Activated CD8-positive, alpha-beta T cell treated with anti-CD3 and anti-CD28 coated beads for 36 hours (primary cell): Measurements from ENCODE around the gene DDHD1. TPM values are rescaled to one million over a fixed set of nuclear protein-coding genes. Genes with fewer than 3 reads are reported as not detected.

Experiments used
- ATAC-seq: fragments of 200-7000 bp; cut with Tn5 transposase; one replicate; pipeline ENCODE4 v1.10.0; 2021; ENCODE audit warnings: mild to moderate bottlenecking, moderate library complexity
- CTCF ChIA-PET: fragments of 350-600 bp; sonication (Branson Sonifier 250); formaldehyde crosslinking; loops from one replicate; lab custom pipeline; 2021; ENCODE audit warnings: antibody characterized with exemption; lab: Charles Lee
- POLR2A ChIA-PET: fragments of 350-600 bp; sonication (Branson Sonifier 250); formaldehyde crosslinking; loops from one replicate; lab custom pipeline; 2021; ENCODE audit warnings: antibody characterized with exemption; lab: Charles Lee
- DNase-seq: peaks from one replicate; pipeline ENCODE4 v3.0.0-alpha.2; 2020
- H3K27ac Mint-ChIP-seq: one replicate; pipeline ENCODE4 v1.8.0; 2021; ENCODE audit warnings: mild to moderate bottlenecking, mixed read lengths
- H3K27me3 Mint-ChIP-seq: one replicate; pipeline ENCODE4 v1.8.0; 2021; ENCODE audit warnings: mixed read lengths
- H3K36me3 Mint-ChIP-seq: one replicate; pipeline ENCODE4 v1.8.0; 2021; ENCODE audit warnings: low read depth, mixed read lengths
- H3K4me1 Mint-ChIP-seq: one replicate; pipeline ENCODE4 v1.8.0; 2021; ENCODE audit warnings: low read depth, mixed read lengths
- H3K4me3 Mint-ChIP-seq: one replicate; pipeline ENCODE4 v1.8.0; 2021; ENCODE audit warnings: mild to moderate bottlenecking, moderate library complexity, mixed read lengths
- H3K9me3 Mint-ChIP-seq: one replicate; pipeline ENCODE4 v1.8.0; 2021; ENCODE audit warnings: mixed read lengths
- CTCF ChIP-seq: fragments of 200-600 bp; IDR thresholded peaks from one replicate; pipeline ENCODE4 v1.8.0; 2022; ENCODE audit warnings: antibody characterized with exemption, mild to moderate bottlenecking
- intact Hi-C: fragments of 100-400 bp; cut with micrococcal nuclease; formaldehyde crosslinking; loops from one replicate; pipeline ENCODE4 v1.10.0; 2022
- total RNA-seq, 2 experiments: library from RNA; stranded (reverse); gene quantifications; one replicate each; pipeline ENCODE4 v1.2.3, GENCODE V29; 2021

The DDHD1 gene
- total RNA-seq, 2 experiments from 2014 or later, result 35.5 to 41.5 TPM

- Mint-ChIP-seq H3K27me3 (no peaks in the 10 kb centered on the region), H3K36me3 (peaks cover 5% of the 10 kb centered on the region), H3K9me3 (peaks cover 3% of the 10 kb centered on the region), H3K4me1 (no peaks in the 10 kb centered on the region), H3K4me3 (no peak overlapping the region), H3K27ac (no peak overlapping the region)
- no peak for DNase-seq
- POLR2A ChIA-PET, result interaction anchor here (1.2 kb wide), 1 partner anchor 15 kb away, joined by 3 read pairs; the partner anchor contains the start of gene DDHD1
- no peak for TF ChIP-seq CTCF
- ATAC-seq, result no peak
- intact Hi-C loops, result no loop called here
- CTCF ChIA-PET, result interaction anchor here (1.2 kb wide), 1 partner anchor 12 kb away, joined by 4 read pairs; no protein-coding TSS in a partner anchor
These were observed 14.6 kb upstream of the DDHD1 start for GRCh38 chr14:53167602-53168328.

GRCh38 chr14:53161758-53162435 lies 8.8 kb upstream of the DDHD1 start:
- ChIA-PET CTCF (interaction anchor here (1.1 to 2.1 kb wide), 2 partner anchors 9 to 29 kb away, joined by 3 to 5 read pairs; partner anchors contain the start of gene DDHD1), POLR2A (interaction anchor here (0.7 to 1.5 kb wide), 4 partner anchors 8 to 53 kb away, joined by 3 to 5 read pairs (median 3); partner anchors contain the start of gene DDHD1)
- H3K4me1 Mint-ChIP-seq, result peaks cover 6% of the 10 kb centered on the region
- peaks cover 3% of the 10 kb centered on the region for H3K9me3 Mint-ChIP-seq
- no peak for DNase-seq
- no peak overlapping the region for H3K4me3 Mint-ChIP-seq
- peaks cover 5% of the 10 kb centered on the region for H3K36me3 Mint-ChIP-seq
- intact Hi-C loops, result no loop called here
- no peaks in the 10 kb centered on the region for H3K27me3 Mint-ChIP-seq
- H3K27ac Mint-ChIP-seq, result no peak overlapping the region
- TF ChIP-seq CTCF, result no peak
- no peak for ATAC-seq

- CTCF ChIA-PET, result interaction anchor here (0.6 to 0.9 kb wide), 2 partner anchors 140 to 1879 kb away, joined by 3 to 4 read pairs; no protein-coding TSS in a partner anchor
- intact Hi-C loops, result no loop called here
- Mint-ChIP-seq H3K27ac (no peak overlapping the region), H3K27me3 (no peaks in the 10 kb centered on the region), H3K36me3 (peaks cover 14% of the 10 kb centered on the region), H3K4me3 (no peak overlapping the region), H3K9me3 (no peaks in the 10 kb centered on the region), H3K4me1 (peaks cover 14% of the 10 kb centered on the region)
- DNase-seq, result no peak
- POLR2A ChIA-PET, result no interaction called here
- no peak for ATAC-seq
- no peak for TF ChIP-seq CTCF
These were observed 3.1 kb upstream of the DDHD1 start for GRCh38 chr14:53156238-53156637.

GRCh38 chr14:53153702-53154112 lies 584 bp upstream of the DDHD1 start:
- Mint-ChIP-seq H3K9me3 (no peaks in the 10 kb centered on the region), H3K4me1 (peaks cover 30% of the 10 kb centered on the region), H3K36me3 (peaks cover 25% of the 10 kb centered on the region), H3K4me3 (peak overlapping the region; percentile 100), H3K27ac (peak overlapping the region; percentile 99), H3K27me3 (no peaks in the 10 kb centered on the region)
- POLR2A ChIA-PET, result interaction anchor here (0.9 to 6.8 kb wide), 9 partner anchors 8 to 74 kb away, joined by 3 to 72 read pairs (median 5); no protein-coding TSS in a partner anchor
- no peak for TF ChIP-seq CTCF
- CTCF ChIA-PET, result interaction anchor here (0.9 to 3.6 kb wide), 3 partner anchors 8 to 90 kb away, joined by 3 to 32 read pairs (median 5); no protein-coding TSS in a partner anchor
- intact Hi-C loops, result loop anchor here (5.0 kb wide), 1 partner anchor 96 kb away; no protein-coding TSS in a partner anchor
- no peak for ATAC-seq
- DNase-seq, result peak; percentile 59
